HuH-7 (cell line): ENCODE results near the gene SREBF2.

Experiments used
- DNase-seq: peaks from one replicate; pipeline ENCODE4 v3.0.0; 2011; ENCODE audit warnings: low spot score

Gene SREBF2

DNA sequence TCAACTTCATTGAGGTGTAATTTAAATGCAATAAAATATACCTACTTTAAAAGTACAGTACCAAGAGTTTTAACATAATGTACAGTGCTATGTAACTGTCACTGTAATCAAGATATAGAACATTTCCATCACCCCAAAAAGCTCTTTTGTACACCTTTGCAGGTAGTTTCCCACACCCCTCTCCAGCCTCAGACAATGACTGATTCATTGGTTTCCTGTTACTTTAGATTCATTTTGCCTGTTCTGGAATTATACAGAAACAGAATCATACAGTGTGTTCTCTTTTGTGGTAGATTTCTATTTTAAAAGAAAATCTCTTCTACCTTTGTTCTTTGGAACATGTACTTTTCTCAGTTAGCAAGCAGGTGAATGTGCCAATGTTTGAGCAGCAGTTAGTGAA, 43.8 kb downstream of the SREBF2 start:
- no peak for DNase-seq

DNA sequence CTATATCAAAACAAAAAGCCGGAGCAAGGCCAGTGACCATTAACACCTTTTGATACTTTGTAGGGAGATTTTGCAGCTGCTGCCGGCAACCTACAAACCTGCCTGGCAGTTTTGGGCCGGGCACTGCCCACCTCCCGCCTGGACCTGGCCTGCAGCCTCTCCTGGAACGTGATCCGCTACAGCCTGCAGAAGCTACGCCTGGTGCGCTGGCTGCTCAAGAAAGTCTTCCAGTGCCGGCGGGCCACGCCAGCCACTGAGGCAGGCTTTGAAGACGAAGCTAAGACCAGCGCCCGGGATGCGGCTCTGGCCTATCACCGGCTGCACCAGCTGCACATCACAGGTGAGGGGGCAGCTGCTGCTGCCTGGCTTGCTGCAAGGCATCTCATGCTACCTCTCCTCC, 47.7 kb downstream of the SREBF2 start:
- DNase-seq = no peak

DNA sequence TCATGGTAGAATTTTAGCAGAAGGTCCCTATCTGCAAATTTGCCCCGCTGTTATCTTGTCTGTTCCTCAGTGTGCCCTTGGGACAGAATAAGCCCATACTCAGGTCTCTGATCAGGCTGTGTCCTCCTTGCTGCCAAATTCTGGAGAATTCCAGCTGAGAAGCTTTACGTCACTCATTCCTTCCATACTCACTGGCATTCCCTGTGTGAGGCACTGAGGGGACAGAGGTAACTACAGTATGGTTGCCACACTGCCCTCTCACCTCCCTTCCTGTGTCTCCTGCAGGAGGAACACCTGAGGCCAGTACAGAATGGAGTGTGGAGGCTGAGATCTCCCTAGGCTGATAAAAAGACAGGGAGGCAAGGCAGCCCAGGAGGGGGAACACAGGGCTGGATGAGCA, 50.5 kb downstream of the SREBF2 start:
- no peak for DNase-seq

DNA sequence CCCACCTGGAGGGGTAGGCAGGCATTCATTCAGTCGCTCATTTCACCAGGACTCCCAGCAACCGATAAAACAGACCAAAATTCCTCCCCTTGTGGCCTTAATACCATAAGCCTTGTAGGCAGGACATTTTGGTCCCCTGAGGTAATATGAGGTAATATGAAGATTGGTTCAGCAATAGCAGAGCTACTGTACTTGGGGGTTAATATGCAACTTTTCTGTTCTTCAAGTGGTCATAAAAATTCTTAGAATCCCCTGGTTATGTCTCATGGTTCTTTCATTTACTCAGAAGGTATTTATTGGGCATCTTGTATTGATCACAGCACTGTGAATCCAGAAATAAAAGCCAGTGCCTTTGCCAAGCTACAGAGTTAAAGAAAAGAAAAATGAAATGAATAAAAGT, 52.2 kb downstream of the SREBF2 start:
- DNase-seq = no peak

DNA sequence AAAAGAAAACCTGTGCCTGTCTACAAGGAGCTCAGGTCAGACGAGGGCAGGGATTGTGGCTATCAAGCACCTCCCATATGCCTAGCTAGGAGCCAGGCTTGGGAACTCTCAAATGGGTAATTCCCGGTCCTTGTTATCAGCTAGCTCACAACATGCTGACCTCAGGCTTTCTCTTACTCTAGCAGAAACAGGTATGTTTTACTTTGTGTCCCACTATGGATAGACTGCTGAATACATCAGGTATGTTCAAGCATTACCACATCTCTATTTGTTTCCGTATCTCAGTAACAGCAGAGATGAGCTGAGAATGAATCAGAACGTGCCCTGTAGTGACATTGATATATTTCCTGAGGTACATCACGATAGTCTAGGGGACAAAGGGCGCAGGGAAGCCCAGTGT, 52.6 kb downstream of the SREBF2 start:
- no peak for DNase-seq

DNA sequence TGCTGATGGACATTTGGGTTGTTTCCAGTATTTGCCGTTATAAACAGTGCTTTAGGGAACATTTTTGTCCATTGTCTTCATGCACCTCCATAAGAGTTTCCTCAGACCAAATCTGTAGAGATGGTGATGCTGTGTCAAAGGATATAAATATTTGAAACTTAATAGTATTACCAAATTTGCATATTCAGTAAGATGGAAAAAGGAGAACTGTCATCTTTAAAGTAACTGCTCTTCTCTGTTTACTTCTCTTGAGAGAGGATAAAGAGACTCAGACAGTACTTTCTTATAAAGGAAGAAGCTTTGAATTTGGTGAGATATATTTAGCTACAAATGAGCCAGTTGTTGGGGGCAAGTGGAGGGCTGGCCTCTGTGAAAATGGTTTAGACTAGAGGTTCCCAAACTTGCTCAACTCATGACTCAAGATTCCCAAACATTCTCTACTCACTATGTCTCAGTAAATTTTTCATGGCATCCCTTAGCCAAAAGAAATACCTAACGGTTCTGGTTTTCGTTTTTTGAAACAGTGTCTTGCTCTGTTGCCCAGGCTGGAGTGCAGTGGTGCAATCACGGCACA, 55.8 kb downstream of the SREBF2 start:
- DNase-seq = no peak

DNA sequence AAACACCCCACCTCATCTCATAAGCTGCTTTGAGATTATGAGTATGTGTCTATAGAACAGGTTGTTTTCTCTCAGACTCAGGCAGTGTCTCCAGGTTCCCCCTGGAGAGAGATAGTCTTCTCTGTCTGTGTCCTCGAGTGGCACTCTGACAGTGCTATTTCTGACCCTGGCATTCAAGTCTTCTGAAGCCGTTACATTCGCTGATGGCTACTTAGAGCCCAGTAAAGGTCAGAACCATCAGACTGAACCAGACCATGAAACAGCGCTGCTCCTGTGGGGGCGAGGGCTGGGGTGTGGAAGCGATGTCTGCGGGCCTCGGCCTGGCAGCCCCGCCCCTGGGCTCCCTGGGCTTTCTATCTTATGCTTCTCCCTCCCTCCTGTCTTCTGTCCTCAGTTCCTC, 58.5 kb downstream of the SREBF2 start:
- no peak for DNase-seq

DNA sequence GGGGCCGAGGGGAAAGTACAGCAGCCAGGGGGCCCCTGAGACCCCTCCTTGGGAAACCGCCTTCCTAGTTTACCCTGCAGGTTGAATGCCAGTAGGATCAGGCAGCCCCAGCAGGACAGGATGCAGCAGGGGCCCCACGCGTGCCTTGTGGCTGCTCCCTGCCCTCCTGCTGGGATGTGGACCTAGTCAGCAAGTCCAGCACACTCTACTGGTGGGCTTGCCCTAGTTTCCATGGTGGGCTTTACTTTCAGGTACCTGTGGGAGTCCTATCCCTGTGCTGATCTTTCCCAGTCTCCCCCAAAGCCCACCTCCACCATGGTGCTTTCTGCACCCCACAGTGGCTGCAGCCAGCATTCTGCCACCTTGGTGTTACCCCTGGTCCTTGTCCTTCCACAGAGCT, 59.8 kb downstream of the SREBF2 start:
- no peak for DNase-seq

DNA sequence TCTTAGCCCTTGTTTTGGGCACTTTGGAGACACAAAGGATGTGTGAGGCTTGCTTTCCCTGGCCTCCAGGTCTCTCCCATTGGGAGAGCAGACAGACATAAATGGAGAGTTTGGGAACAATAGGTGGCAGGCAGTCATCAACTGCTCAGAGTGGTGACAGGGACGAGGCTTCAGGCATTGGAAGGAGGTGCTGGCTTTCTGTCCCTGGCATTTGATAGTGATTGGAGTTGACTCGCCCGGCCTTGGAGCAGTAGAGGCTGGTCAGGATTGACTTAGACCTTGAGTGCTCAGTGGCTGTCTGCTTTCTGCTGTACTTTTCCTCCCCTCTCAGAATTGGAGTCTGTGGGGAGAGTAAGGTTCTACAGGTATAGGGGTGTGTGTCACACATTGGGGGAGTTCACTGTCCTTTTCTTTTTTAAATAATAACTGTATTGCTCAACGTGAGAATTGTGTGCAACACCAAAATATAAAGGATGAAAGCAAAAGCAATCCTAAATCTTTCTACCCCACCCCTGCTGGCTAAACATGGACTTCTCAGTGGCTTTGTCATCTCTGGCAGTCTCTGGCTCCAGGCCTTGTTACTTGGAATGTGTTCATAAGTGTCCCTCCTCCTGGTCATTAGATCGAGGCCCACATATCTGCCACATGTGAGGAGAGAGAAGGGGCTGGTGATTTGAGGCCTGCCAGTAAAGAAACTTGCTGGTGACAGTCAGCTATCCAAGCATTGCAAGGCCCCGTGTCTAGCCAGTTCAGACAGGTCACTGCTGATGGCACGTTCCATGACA, 60.9 kb downstream of the SREBF2 start:
- no peak for DNase-seq

DNA sequence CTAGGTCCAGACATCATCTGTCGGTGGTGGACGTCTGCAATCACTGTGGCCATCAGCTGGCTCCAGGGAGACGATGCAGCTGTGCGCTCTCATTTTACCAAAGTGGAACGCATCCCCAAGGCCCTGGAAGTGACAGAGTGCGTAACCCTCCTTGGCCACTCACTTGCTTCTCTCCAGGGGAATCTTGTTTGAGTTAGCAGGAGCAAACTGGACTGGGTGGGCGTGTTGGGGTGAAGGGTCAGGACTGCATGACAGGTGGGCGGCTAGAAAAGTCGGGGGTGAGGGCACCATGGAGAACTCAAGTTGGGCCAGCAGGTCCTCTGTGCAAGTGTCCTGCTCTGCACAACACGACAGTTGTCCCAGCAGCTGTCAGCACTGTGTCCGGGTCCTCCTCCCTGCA, 65.7 kb downstream of the SREBF2 start:
- DNase-seq = no peak

DNA sequence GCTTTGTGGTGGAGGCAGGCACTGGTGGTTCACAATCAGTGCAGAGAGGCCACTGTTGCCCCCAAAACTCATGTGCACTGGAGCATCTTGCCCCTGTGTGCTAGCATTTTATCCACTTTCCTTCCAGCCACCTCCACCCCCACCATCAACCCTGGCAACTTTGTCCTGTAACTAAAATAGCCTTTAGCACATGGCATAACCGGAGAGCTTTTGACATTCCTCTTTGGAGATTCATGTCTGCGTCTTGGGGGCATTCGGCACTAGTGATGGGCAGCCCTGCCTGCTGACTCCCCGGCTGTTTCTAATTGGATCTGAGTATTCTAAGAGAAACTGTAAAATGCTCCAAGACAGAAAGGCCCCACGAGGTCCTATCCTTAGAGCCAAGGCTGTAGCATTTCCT, 66.2 kb downstream of the SREBF2 start:
- DNase-seq = no peak

DNA sequence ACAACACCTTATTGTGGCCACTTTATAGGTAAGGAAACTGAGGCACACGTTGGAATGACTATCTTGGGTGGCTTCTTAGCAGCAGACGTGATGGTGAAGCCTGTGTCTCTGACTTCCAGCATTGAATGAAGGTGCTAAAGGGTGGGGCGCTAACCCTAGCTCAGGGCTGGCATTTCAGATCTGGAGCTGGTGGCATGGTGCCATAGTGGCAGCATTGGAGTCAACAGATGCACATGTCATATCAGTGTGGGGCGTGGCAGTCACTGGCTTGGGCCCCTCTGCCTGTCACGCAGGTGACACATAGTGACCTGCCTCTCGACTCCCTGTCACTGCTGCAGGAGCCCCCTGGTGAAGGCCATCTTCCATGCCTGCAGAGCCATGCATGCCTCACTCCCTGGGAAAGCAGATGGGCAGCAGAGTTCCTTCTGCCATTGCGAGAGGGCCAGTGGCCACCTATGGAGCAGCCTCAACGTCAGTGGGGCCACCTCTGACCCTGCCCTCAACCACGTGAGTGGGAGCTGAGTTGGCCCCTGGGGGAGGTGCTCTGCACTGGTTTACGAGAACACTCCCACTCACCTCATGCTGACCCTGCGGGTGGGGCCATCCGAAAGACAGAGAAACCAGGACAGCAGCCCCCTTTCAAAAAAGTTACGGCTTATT, 67.2 kb downstream of the SREBF2 start:
- DNase-seq = no peak

DNA sequence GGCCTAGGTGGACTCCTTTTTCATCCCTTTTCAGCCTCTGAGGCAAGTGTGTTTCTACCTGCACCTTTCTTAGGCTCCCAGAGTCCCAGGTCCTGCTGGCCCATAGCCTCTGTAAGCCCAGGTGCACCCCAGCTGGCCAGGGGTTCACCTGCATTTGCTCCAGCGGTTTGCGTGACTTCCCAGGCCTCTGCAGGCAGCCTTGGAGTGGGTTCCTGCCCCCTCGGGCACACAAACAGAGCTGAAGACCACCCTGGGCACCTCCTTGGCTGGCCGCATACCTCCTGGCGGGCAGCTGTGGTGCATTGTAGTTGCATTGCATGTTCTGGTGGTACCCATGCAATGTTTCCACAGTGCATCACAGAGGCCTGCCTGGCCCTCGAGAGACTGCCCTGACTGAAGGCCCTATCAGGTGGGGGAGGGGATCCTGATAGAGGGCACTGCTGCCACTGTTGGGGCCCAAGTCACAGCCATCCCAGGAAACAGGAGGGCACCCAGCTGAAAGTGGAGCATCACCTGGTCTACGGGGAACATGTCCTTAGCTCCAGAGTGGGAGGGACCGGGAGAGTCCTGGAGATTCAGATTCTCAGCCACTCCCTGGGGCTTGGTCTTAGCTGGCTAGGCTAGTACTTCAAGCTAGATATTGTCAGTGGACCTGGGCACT, 67.9 kb downstream of the SREBF2 start:
- no peak for DNase-seq

DNA sequence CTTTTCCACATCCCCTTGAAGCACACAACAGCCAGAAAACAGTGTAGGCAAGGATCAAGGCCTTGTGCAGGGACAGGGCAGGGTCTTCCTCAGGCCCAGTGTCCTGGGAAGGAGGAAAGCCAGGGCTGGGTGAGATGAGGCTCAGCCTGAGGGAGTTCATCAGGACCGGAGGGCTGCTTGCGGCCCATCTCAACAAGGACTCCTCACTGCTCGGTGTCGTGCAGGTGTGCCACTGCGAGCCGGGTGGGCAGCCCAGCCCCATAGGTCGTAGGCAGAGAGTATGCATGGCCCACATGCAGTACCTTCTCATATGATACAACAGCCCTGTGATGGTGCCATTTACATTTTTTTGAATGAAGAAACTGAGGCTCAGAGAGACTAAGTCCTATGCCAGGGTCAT, 69.1 kb downstream of the SREBF2 start:
- DNase-seq = no peak

DNA sequence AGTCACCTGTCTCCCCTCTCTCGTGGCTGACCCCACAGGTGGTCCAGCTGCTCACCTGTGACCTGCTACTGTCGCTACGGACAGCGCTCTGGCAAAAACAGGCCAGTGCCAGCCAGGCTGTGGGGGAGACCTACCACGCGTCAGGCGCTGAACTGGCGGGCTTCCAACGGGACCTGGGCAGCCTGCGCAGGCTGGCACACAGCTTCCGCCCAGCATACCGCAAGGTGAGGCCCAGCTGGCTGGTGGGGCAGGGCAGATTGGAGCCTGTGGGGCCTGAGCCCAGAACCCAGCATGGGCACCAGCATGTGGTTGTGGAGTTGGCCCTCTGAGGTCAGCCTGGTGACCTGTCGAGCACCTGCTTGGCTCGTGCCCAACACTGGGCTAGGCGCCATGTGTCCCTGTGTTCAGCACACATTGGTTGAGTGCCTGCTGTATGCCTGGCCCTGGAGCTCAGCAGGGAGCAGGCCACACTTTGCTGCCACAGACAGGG, 70.1 kb downstream of the SREBF2 start:
- DNase-seq = no peak

DNA sequence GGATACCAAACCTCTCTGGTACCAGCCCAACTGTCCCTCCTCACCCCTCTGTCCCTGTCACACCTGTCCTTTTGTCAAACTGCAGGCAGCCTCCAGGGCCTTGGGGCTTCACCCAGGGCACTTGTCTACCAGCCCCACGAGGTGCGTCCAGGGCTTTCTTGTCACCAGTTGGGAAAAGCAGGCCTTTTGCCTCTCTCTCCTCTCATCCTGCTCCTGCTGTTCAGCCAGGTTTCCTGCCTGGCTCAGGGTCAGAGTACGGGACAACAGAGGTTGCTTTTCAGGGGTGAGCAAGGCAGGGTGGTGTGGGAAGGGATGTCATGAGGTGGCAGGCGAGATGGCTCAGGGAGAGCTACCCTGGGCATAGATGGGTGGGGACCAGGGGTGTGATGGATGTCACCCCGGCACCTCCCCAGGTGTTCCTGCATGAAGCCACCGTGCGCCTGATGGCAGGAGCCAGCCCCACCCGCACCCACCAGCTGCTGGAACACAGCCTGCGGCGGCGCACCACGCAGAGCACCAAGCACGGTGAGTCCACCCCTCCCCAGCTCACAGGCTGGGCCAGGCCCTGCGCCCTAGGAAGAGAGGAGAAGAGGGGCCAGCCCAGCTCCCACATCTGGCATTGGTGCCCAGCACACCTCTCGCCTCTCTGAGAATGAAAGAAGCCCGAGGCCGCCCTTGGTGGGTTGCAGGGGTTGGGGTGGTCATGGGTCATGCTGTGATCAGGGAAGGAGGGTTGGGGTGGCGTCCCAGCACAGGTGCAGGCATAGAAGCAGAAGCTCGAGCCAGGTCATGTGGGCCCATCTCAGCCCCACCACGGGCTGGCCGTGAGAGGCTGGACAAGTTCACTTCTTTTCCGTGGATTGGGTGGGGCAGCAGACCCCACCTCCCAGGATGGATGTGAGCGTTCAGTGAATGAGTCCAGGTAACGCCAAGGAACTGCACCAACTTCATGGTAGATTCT, 71.8 kb downstream of the SREBF2 start:
- DNase-seq = no peak

DNA sequence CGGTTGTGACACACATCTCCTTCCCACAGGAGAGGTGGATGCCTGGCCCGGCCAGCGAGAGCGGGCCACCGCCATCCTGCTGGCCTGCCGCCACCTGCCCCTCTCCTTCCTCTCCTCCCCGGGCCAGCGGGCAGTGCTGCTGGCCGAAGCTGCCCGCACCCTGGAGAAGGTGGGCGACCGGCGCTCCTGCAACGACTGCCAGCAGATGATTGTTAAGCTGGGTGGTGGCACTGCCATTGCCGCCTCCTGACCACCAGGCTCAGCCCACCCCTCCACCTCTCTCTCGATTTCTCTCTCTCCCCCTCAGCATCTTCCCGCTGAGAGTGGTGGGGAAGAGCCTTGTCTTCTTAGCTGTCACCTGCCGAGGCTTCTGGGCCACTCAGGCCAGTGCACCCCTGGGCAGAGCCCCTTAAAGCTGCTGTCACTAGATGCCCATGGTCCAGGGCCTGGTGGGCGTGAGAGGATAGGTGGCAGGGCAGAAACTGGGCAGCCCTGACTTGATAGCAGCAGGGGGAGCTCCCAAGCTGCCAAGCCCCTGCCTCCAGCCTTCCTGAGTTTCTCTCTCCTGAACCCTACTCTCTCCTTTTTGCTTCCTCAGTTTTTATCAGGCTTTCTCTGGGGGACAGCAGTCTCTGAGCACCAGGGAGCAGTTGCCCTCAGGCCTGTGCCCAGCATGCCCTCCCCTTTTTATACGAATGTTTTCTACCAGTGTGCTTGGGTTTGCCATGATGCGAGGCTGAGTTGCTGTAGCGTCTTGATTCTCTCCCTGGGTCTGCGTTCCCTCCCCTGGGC, 72.7 kb downstream of the SREBF2 start:
- no peak for DNase-seq

DNA sequence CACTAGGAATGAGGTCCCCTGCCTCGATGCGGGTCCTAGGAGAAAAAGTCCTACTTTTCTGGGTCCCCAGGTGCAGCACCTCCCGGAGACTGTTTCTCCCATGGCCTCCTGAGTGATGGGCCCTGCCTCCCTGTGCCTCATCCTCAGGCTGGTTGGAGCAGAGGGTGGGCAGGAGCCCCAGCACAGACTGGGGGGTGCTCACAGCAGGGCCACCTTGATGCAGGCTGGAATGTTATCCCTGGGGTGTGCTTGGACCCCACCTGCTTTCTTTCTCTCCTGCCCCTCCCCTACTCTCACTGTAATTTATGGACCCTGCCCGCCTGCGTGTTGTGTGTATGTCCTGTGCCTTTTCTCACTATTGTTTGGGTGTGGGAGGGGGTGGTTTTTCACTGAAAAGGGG, 73.9 kb downstream of the SREBF2 start:
- DNase-seq = no peak

DNA sequence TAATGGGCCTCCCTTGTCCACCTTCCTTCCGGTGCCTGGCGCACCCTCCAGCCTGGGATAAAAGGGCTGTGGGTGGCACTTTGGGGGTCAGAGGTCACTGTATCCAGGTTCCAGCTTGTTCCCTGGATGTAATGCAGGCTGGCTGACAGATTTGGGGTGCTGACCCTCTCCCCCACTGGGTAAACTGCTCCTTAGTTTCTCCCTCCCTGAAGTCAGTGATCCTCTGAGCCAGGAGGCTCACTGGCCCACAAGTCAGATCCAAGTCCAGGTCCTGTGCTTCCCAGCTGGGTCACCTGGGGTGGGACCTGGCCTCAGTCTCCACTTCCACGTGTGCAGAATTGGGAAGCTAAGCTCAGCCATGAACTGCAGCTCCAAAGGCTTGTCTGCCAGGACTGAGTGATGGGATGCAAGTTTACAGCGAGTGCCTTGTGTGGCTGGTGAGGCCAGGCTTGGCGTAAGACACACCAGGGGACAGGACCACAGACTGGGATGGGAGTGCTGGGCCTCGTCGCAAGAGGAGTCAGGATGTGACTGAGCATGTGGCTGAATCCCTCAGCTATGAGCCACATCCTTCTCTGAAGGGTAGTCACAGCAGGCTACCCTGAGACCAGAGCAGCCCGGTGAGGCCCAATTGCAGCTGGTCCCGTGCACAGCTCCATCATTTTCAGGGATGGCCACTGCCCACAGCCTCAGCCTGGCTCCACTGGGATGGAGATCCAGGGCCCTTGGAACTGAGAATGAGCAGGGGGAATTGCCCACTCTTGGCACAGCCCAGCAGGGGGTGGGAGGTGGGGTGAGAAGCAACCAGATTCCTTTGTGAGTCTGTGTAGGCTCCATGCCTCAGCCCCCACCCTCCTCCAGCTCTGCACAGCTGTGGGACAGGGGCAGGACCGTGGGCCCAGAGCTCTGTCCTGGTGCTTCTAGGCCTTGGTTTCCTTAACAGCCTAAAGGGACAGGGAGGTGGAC, 74.8 kb downstream of the SREBF2 start:
- DNase-seq = no peak
